ENCODE measurements around the gene ANAPC16. TPM values are rescaled to one million over a fixed set of nuclear protein-coding genes. Genes with fewer than 3 reads are reported as not detected.
"Not testable (repeated sequence)": the region's sequence is repeated elsewhere in the genome, so short reads cannot be mapped to it uniquely, and the experiment has no call there.

The ANAPC16 gene
- total RNA-seq, 1 experiment from 2014 or later: 44.2 TPM

GRCh38 chr10:72277340-72277995 is 61.7 kb downstream of the ANAPC16 start:
- no peak for DNase-seq (ENCODE audit: low read depth)

DNA sequence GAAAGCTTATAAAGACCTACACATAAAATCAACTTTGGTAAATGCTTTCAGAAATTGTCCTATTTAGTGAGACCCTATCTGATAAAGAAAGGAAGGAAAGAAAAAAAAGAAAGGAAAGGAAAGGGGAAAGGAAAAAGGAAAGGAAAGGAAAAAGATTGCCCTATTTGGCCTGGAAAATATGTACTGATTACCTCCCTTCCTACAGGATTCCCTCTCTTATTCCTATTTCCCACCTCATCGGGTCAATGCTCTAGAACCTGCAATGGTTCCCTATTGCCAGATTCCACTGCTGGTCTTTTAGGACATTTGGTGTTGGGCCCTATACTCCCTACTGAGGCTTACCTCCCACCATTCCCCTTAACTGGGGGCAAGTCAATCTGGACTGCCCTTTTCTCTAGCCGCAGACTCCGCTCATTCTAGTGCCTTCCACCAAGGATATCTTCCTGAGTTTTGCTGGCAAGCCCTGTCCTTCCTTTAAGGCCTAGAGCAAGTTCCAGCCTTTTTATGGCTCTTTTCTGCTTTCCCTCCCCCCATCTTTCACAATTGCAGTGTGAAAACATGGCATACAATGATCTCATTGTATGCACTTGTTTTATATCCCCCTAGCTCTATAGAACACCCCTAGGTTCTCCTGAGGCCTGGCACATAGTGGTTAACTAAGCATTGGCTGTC is 62.3 kb downstream of the ANAPC16 start:
- no peak for DNase-seq (ENCODE audit: low read depth)

DNA sequence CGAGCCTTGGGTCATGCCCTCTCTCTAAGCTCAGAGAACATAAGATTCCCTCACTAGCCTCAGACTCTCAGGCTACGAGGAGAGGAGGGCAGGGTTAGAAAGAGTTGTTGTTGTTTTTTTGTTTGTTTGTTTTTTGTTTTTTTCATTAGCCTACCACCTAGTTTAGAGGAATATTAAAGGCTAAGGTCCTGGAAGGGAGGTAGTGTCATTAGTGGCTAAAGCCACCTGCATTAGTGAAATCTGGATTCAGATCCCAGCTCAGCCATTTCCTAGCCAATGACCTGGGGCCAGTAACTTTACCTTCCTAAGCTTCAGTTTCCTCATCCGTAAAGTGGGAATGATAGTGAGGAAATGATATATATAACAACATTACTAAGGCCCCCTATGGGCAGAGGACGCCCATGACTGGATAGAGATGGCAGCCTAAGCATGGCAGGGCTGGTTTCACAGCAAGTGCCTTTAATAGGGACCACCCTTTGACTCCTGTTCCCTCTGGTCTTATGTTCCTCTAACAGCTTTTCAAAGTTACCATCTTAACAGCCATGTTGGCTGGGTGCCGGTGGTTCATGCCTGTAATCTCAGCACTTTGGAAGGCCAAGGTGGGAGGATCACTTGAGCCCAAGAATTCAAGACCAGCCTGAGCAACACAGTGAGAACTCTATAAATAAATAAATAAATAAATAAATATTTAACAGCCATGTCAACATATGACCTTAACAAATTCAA is 63.0 kb downstream of the ANAPC16 start:
- no peak for DNase-seq (ENCODE audit: low read depth)

DNA sequence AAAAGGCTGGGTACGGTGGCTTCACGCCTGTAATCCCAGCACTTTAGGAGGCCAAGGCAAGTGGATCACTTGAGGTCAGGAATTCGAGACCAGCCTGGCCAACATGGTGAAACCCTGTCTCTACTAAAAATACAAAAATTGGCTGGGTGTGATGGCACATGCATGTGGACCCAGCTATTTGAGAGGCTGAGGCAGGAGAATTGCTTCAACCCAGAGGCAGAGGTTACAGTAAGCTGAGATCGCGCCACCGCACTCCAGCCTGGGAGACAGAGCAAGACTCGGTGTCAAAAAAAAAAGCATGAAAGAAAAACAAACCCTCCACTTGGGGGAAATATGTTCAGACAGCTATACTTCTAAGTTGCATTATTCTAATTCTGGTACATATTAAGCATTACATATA is 63.8 kb downstream of the ANAPC16 start:
- DNase-seq (ENCODE audit: low read depth): not testable (repeated sequence)

GRCh38 chr10:72283131-72283530 is 67.3 kb downstream of the ANAPC16 start:
- no peak for DNase-seq (ENCODE audit: low read depth)

Small RNAs within 50 kb of the gene (small RNA-seq; reads per million reads assigned to genes)
- not detected for gene RF00019
- gene RF00340: not detected

Other genes with a start within 250 kb of the ANAPC16 start
- gene SPOCK2, start 127.5 kb upstream of the ANAPC16 start, total RNA-seq (2014; rRNA removed; shearing (Covaris generic)): not detected in 2 replicates
- gene ASCC1, start 264 bp downstream of the ANAPC16 start, total RNA-seq (2014; rRNA removed; shearing (Covaris generic)): 17.4 and 24.3 TPM in 2 replicates
- gene DDIT4, start 57.9 kb downstream of the ANAPC16 start, total RNA-seq (2014; rRNA removed; shearing (Covaris generic)): 13.0 and 16.1 TPM in 2 replicates
- gene DNAJB12, start 138.9 kb downstream of the ANAPC16 start, total RNA-seq (2014; rRNA removed; shearing (Covaris generic)): 43.8 and 53.5 TPM in 2 replicates